ENCODE data around the gene CCDC3.

- TF ChIP-seq CTCF (conservative IDR thresholded peaks at IDR 0.05; ENCODE audit: low read depth, low read length) = no peak
- no peak for TF ChIP-seq EZH2 (IDR thresholded peaks at IDR 0.05; ENCODE audit: borderline replicate concordance, low read depth, low read length, poor library complexity, severe bottlenecking)
These were observed 39.0 kb downstream of the CCDC3 start for GRCh38 chr10:12962556-12962955.
